Measurements from ENCODE around the gene ELN. TPM values are rescaled to one million over a fixed set of nuclear protein-coding genes. Genes with fewer than 3 reads are reported as not detected.
"Not testable (repeated sequence)": the region's sequence is repeated elsewhere in the genome, so short reads cannot be mapped to it uniquely, and the experiment has no call there.

ELN gene
- total RNA-seq, 1 experiment from 2014 or later = not detected

GRCh38 chr7:74000489-74001149 lies 27.4 kb upstream of the ELN start:
- no peak for DNase-seq (ENCODE audit: extremely low read depth, low read depth)

DNA sequence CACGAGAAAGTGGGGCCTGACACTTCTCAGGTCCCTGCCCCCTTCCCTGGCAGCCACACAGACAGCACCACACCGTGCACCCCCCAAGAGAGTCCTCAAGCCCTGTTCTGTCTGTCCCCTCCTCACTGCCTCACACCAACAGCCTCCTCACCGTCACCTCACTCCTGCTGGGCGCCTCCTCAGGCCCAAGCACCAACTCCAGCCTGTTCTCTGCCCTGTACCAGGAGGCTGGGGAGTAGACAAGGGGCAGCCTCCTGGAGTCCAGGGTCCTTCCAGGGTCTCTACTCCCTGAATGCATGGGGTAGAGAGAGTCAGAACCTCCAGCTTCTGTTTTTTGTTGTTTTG lies 26.9 kb upstream of the ELN start:
- no peak for DNase-seq (ENCODE audit: extremely low read depth, low read depth)

- DNase-seq (ENCODE audit: extremely low read depth, low read depth) = peak; percentile 49
These were observed 25.4 kb upstream of the ELN start for GRCh38 chr7:74002474-74003017.

DNA sequence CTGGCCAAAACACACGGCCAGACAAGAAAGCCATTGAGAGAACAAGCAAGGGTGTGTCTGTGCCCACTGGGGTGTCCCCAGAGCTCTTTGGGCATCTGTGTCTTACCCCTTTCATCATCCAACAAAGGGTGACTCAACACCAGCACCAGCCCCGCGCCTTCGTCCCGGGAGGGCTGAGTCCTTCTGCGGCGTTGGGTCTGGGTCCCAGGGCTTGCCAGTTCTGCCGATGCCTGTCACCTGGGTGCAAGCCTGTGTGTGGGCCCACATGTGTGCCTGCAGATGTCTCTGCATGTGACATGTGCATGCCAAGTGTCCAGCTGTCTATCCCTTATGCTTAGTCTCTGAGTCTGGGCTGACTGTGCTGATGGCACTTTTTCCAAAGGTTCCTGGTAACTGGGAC lies 24.4 kb upstream of the ELN start:
- no peak for DNase-seq (ENCODE audit: extremely low read depth, low read depth)

GRCh38 chr7:74006032-74006431 lies 21.9 kb upstream of the ELN start:
- no peak for DNase-seq (ENCODE audit: extremely low read depth, low read depth)

DNA sequence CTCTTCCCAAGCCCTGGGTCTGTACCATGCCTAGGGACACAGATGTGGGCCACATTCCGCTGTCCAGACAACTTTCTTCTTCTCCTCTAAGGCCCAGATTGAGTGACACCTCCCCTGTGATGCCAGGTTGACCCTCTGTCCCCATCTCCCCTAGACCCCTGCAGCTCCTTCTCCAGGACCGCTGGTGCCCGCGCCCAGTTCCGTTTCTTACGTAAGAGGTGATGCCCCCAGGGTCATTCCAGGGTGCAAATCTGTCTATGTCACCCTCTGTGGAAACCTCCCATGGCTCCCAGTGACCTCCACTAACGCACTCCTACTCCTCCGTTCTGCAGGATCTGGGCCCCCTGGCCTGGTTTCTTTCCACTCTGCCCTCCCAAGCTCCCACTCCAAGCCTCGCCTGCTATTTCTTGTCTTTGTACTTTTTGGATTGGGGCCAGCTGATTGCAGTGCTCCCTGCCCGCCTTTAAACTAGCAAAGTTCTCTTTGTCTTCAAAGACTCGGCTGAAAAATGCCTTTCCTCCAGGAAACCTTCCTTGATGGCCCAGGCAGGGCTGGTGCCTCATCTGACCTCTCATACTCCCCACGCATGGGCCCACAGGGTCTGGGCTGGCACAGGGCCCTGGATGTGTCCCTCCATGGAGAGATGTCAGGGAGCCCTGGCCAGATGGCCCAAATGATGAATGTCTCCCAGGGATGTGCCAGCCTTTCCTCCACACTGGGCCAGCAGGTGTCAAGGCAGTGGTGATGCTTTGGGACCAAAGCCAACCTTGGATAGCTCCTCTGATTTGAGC lies 21.3 kb upstream of the ELN start:
- no peak for DNase-seq (ENCODE audit: extremely low read depth, low read depth)

DNA sequence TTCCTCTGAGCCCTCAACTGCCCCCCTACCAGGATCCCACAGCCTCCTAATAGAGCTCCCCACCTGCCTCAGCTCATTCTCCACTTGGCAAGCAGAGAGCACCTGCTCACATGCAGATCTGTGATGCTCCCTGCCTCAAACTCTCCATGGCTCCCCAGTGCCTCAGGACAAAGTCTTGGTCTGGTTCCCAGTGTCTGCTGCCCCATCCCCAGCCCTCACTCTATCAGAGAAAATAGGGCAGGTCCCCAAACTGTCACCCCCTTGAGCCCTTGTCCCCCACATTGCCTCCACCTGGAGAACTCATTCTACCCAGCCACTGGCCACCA lies 20.8 kb upstream of the ELN start:
- no peak for DNase-seq (ENCODE audit: extremely low read depth, low read depth)

DNA sequence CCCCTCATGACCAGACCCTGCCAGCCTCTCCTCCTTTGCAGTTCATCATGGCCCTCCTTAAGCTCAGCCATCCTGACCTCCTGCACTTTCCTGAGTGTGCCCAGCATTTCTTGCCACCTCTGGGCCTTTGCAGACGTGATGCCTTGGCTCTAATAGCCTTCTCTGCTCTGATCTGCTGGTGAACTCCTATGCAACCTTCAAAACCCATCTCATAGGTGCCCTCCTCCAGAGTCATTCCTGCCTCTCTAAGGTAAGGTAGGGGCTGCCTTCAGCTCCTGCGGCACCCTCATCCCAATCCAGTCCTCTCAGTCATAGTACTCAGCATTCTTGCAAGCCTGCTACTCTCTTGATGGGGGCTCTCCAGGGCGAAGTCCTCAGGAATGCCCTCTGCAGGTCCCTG lies 19.3 kb upstream of the ELN start:
- DNase-seq (ENCODE audit: extremely low read depth, low read depth) = no peak

- DNase-seq (ENCODE audit: extremely low read depth, low read depth) = no peak
These were observed 18.3 kb upstream of the ELN start for GRCh38 chr7:74009719-74010118.

GRCh38 chr7:74010407-74010806 lies 17.6 kb upstream of the ELN start:
- no peak for DNase-seq (ENCODE audit: extremely low read depth, low read depth)

GRCh38 chr7:74011421-74011820 lies 16.6 kb upstream of the ELN start:
- DNase-seq (ENCODE audit: extremely low read depth, low read depth) = not testable (repeated sequence)

DNA sequence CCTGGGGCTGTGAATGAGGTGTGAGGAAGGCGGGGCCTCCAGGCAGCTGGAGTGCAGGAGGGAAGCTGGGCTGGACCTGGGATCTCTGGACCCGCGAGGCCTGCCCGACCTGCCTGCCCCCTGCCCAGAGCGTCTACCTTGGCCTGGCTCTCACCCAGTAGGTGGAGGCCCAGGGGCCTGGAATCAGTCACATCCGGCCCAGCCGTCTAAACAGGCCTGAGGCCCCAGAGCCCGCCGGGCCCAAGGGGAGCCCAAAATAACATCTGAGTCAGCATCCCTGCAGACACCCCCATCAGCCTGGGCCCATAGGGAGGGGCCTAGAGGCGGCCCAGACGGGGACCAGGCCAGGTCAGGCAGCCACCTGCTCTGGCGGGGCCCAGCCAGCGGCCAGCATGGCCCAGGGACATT lies 15.1 kb upstream of the ELN start:
- no peak for DNase-seq (ENCODE audit: extremely low read depth, low read depth)

DNA sequence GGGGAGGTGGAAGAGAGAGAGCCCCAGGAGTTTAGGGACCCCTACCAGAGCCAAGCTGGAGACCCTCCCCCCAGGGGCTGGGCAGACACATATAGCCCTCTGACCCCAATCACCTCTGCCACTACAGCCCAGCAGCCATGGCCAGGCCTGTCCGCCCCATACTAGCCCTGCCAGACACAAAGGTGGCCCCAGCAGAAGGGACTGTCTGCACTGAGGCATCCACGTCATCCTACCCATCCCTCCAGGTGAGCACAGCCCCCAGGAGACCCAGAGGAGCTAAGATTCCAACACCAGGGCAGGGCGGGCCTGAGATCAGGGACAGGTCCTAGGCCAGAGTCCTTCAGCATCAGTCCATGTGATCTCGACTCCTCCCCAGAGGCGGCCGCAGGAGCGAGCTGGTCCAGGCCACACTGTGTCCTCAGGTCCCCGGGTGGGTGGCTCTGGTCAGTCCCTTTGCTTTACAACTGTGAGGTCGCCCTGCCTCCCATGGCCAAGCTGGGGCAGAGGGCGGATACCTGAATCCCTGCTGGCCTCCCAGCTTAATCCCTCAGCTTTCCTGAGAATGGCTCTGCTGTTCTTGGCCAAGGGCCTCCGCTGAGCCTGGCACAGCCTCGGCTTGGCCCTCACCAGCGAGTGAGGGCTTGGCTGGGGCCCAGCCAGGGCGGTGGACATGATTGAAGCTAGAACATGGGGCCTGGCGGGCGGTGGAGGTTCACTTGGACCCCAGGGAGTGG lies 14.3 kb upstream of the ELN start:
- DNase-seq (ENCODE audit: extremely low read depth, low read depth) = no peak

- no peak for DNase-seq (ENCODE audit: extremely low read depth, low read depth)
These were observed 13.0 kb upstream of the ELN start for GRCh38 chr7:74014931-74015330.

GRCh38 chr7:74015670-74016069 lies 12.3 kb upstream of the ELN start:
- no peak for DNase-seq (ENCODE audit: extremely low read depth, low read depth)

GRCh38 chr7:74017125-74017524 lies 10.8 kb upstream of the ELN start:
- no peak for DNase-seq (ENCODE audit: extremely low read depth, low read depth)

GRCh38 chr7:74018246-74018895 lies 9.6 kb upstream of the ELN start:
- DNase-seq (ENCODE audit: extremely low read depth, low read depth) = no peak

DNA sequence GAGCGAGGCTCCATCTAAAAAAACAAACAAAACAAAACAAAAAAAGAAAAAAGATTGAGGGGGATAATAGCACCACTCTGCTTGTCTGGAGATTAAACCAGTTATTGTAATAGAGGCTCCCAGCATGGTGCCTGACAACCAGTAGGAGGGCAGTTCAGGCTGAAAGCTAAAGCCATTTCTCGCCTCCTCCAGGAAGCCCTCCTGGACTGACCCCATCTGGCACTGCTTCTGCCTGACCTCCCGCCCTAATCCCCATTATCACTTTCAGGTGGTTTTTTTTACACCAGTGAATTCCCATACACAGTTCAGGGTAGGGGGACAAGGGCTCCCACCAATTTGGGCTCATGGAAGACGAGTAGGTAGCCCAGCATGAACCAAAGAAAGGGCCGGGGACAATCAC lies 8.8 kb upstream of the ELN start:
- DNase-seq (ENCODE audit: extremely low read depth, low read depth) = no peak

GRCh38 chr7:74020390-74020789 lies 7.6 kb upstream of the ELN start:
- DNase-seq (ENCODE audit: extremely low read depth, low read depth) = no peak

DNA sequence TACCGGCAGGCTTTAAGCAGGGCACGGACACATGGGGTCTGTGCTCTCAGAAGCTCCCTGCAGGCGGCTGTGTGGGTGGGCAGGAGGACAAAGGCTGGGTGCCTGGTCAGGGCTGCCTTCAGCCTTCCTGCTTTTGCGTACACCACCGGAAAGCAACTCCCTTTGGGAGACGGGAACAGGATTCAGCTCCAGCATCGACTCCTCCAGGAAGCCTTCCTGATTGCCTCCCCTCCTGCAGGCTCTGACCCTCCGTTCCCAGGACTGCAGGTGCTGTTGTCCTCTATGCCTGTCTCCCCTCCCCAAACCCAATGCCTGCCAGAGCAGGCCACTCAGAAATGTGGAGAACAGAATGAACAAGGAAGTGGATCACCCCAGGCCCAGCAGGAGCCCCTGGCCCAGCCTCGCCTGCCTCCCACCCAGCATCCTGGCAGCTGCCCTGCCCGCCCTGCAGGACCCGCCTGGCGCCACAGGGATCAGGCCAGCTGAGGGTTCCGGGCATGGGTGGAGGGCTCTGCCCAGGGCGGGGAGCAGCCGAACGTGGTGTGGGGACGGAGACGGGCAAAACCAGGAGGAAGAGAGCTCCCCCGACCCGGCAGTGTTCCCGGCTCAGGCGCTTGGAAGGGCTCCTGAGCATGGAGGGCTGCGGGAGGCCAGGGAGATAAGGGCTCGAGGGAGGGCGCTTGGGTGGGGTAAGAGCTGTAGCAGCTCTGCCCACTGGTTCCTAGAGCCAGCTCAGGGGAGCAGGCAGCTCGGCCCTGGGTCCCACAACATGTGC lies 6.2 kb upstream of the ELN start:
- no peak for DNase-seq (ENCODE audit: extremely low read depth, low read depth)
